K562 (cell line): Measurements from ENCODE around the gene SRRM5. TPM values are rescaled to one million over a fixed set of nuclear protein-coding genes. Genes with fewer than 3 reads are reported as not detected.

Experiments
- ARID1B ChIP-seq: fragments of 450-650 bp; IDR thresholded peaks from 2 replicates; pipeline ENCODE4 v1.6.1; 2016; ENCODE audit warnings: antibody characterized with exemption, mild to moderate bottlenecking, inconsistent platforms
- BRD9 ChIP-seq: fragments of 450-650 bp; IDR thresholded peaks from 2 replicates; pipeline ENCODE4 v1.6.1; 2018; ENCODE audit warnings: low read depth; ENCODE audit not compliant: partially characterized antibody
- CBFA2T2 ChIP-seq: fragments of 450-650 bp; conservative IDR thresholded peaks from 2 replicates; pipeline ENCODE4 v1.6.1; 2017; ENCODE audit warnings: mild to moderate bottlenecking
- CHD2 ChIP-seq: IDR thresholded peaks from 2 replicates; pipeline ENCODE4 v1.6.1; 2011; ENCODE audit warnings: low read depth, low read length
- DPF2 ChIP-seq: fragments of 450-650 bp; IDR thresholded peaks from 2 replicates; pipeline ENCODE4 v1.6.1; 2016
- ETV5 ChIP-seq: sonication (generic); formaldehyde crosslinking; IDR thresholded peaks from 2 replicates; pipeline ENCODE4 v1.4.0; 2020; ENCODE audit warnings: low read depth, mild to moderate bottlenecking, missing genetic modification reagents
- FUS ChIP-seq: fragments of 200-400 bp; formaldehyde crosslinking; optimal IDR thresholded peaks from 2 replicates; pipeline ENCODE3; 2017; ENCODE audit warnings: low read depth, low read length
- HDAC1 ChIP-seq, 2 experiments: fragments of 450-650 bp; IDR thresholded peaks; 2 replicates each; pipeline ENCODE4 v1.6.1; 2016 to 2017; ENCODE audit warnings: inconsistent platforms in 1 of 2, mild to moderate bottlenecking in 1 of 2, moderate library complexity in 1 of 2
- HLTF ChIP-seq: fragments of 450-650 bp; IDR thresholded peaks from 2 replicates; pipeline ENCODE4 v1.6.1; 2016
- KDM1A ChIP-seq, 2 experiments: fragments of 450-650 bp; IDR thresholded peaks; 2 replicates each; pipeline ENCODE4 v1.6.1; 2016; ENCODE audit warnings: mild to moderate bottlenecking in 2 of 2
- MAFG ChIP-seq: fragments of 450-650 bp; conservative IDR thresholded peaks from 2 replicates; pipeline ENCODE4 v1.6.1; 2016; ENCODE audit warnings: missing genetic modification characterization, missing compliant biosample characterization
- MEIS2 ChIP-seq: fragments of 450-650 bp; IDR thresholded peaks from 2 replicates; pipeline ENCODE4 v1.6.1; 2014; ENCODE audit warnings: mild to moderate bottlenecking; ENCODE audit not compliant: partially characterized antibody
- RNF2 ChIP-seq: sonication (generic); IDR thresholded peaks from 2 replicates; pipeline ENCODE4 v1.6.1; 2016
- SMARCA4 ChIP-seq: fragments of 450-650 bp; IDR thresholded peaks from 2 replicates; pipeline ENCODE4 v1.6.1; 2016
- SMARCB1 ChIP-seq: IDR thresholded peaks from 2 replicates; pipeline ENCODE4 v1.6.1; 2011; ENCODE audit warnings: improper control_type of control experiment, low read depth; ENCODE audit not compliant: insufficient read length
- TAL1 ChIP-seq: fragments of 450-650 bp; IDR thresholded peaks from 2 replicates; pipeline ENCODE4 v1.6.1; 2016; ENCODE audit warnings: mild to moderate bottlenecking
- TBL1XR1 ChIP-seq, 2 experiments: IDR thresholded peaks; 2 replicates each; pipeline ENCODE4 v1.6.1; 2012; ENCODE audit warnings: improper control_type of control experiment in 2 of 2, low read length in 2 of 2, mild to moderate bottlenecking in 1 of 2
- TGIF2 ChIP-seq: sonication (generic); formaldehyde crosslinking; IDR thresholded peaks from 2 replicates; pipeline ENCODE4 v1.8.1; 2022; ENCODE audit warnings: mild to moderate bottlenecking, missing genetic modification reagents, moderate library complexity
- ZEB2 ChIP-seq: fragments of 450-650 bp; IDR thresholded peaks from 2 replicates; pipeline ENCODE4 v1.6.1; 2016
- ZNF41 ChIP-seq: fragments of 250-450 bp; sonication (Bioruptor Pico); conservative IDR thresholded peaks from 2 replicates; pipeline ENCODE4 v1.4.0; 2020; ENCODE audit warnings: mild to moderate bottlenecking
- polyA plus RNA-seq, 8 experiments: library from polyadenylated mRNA; depleted of rRNA in 4 of 8; stranded (reverse) in 5 of 8; unstranded in 3 of 8; fragments of >200 nt; fragmentation: Nextera tagmentation in 2 of 8; fragmentation: Illumina TruSeq in 1 of 8; extraction: Ambion mirVana in 2 of 8; extraction: Trizol in 1 of 8; gene quantifications; 2 replicates each; pipeline versions ENCODE4 v1.2.1 to v1.2.3, GENCODE V29; 2011 to 2014; ENCODE audit warnings: inconsistent platforms in 1 of 8, missing spikeins in 1 of 8
- total RNA-seq, 7 experiments: library from RNA; depleted of rRNA in 6 of 7; stranded (reverse); fragments of >200 nt in 6 of 7; fragmentation: Illumina TruSeq in 2 of 7; extraction: Trizol in 2 of 7; gene quantifications; 2 replicates each; pipeline versions ENCODE4 v1.2.1 to v1.2.3, GENCODE V29; 2011 to 2021; ENCODE audit warnings: low replicate concordance in 1 of 7
- TF ChIP-seq, protein P1 (sequence below): fragments of 450-650 bp; formaldehyde crosslinking; IDR thresholded peaks from 2 replicates; pipeline ENCODE4 v1.4.0; 2020; ENCODE audit warnings: mild to moderate bottlenecking, moderate library complexity
- TF ChIP-seq, protein P2 (sequence below): sonication (generic); formaldehyde crosslinking; IDR thresholded peaks from 2 replicates; pipeline ENCODE4 v1.8.1; 2023; ENCODE audit warnings: mild to moderate bottlenecking, missing genetic modification reagents
- TF ChIP-seq, protein P3 (sequence below): fragments of 250-450 bp; sonication (Bioruptor Pico); IDR thresholded peaks from 2 replicates; pipeline ENCODE4 v1.8.0; 2021; ENCODE audit warnings: moderate library complexity, mild to moderate bottlenecking, inconsistent platforms
- TF ChIP-seq, protein P4 (sequence below): fragments of 150-350 bp; IDR thresholded peaks from 2 replicates; pipeline ENCODE4 v1.6.1; 2014; ENCODE audit warnings: low read depth, mild to moderate bottlenecking, low read length, borderline replicate concordance

SRRM5 gene
- total and polyA plus RNA-seq, 9 of the 15 experiments (the other 6 are each of a cell fraction or from before 2014, with no cell fraction given): 0.09 to 0.45 (median 0.18) TPM; not detected in 2

DNA sequence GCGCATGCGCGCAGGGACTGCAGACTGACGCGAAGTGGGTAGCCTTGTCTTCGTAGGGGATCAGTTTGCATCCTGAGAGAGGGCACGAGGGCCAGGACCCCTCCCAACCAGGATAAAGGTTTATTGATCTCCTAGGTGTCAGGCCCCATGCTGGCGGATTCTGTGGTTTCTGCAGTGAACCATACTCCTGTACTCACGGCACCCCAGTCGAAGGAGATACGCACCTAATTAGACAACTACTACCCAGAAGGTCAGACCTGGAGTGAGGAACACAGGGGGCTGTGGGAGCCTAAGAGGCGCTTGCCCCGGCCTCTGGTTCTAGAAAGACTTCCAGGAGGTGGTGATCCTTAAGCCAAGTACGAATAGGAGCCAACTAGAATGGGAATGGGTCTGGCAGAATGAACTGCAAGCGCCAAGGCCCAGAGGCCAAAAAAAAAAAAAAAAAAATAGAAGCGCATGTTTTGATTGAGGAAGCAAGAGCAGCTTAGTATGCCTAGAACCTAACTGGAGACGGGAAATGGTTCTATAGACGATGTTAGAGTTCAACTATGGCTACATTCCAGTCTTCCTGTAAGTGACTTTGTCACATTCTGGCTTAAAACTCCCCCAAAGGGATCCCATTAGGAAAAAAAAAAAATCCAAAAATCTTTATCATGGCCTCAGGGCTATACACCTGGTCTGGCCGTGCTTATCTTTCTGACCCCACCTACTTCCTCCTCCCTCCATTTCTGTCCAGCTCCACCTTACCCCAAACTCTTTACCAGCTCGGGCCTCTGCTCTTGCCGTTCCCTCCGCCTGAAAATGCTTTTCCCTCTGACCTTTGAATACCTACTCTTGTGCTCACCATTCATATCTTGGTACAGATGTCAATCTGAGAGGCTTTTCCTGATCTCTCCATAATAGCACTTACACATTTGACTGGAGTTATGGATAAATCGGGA lies 8.4 kb downstream of the SRRM5 start (continued):
- TF ChIP-seq, protein P1, sequence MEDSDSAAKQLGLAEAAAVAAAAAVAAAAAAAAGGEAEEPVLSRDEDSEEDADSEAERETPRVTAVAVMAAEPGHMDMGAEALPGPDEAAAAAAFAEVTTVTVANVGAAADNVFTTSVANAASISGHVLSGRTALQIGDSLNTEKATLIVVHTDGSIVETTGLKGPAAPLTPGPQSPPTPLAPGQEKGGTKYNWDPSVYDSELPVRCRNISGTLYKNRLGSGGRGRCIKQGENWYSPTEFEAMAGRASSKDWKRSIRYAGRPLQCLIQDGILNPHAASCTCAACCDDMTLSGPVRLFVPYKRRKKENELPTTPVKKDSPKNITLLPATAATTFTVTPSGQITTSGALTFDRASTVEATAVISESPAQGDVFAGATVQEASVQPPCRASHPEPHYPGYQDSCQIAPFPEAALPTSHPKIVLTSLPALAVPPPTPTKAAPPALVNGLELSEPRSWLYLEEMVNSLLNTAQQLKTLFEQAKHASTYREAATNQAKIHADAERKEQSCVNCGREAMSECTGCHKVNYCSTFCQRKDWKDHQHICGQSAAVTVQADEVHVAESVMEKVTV (CRISPR knock-in tag): no peak
- no peak for TF ChIP-seq RNF2
- TF ChIP-seq HLTF: peak; percentile 35; the same call in 1 of the 2 replicates
- TF ChIP-seq ARID1B: peak; percentile 71
- TF ChIP-seq, protein P2, sequence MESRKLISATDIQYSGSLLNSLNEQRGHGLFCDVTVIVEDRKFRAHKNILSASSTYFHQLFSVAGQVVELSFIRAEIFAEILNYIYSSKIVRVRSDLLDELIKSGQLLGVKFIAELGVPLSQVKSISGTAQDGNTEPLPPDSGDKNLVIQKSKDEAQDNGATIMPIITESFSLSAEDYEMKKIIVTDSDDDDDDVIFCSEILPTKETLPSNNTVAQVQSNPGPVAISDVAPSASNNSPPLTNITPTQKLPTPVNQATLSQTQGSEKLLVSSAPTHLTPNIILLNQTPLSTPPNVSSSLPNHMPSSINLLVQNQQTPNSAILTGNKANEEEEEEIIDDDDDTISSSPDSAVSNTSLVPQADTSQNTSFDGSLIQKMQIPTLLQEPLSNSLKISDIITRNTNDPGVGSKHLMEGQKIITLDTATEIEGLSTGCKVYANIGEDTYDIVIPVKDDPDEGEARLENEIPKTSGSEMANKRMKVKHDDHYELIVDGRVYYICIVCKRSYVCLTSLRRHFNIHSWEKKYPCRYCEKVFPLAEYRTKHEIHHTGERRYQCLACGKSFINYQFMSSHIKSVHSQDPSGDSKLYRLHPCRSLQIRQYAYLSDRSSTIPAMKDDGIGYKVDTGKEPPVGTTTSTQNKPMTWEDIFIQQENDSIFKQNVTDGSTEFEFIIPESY: no peak
- TF ChIP-seq HDAC1 (IDR thresholded peaks at IDR 0.05): peak in 1 of 2 experiments; percentile 44; a peak in 1 of 4 replicates
- TF ChIP-seq ZNF41 (CRISPR knock-in tag): no peak
- no peak for TF ChIP-seq MAFG
- peak; percentile 34 to 47; a peak in 3 of 4 replicates for TF ChIP-seq KDM1A (IDR thresholded peaks at IDR 0.05)
- TF ChIP-seq DPF2: peak; percentile 78
- TF ChIP-seq ETV5 (CRISPR knock-in tag): no peak
- TF ChIP-seq MEIS2: peak; percentile 4
- TF ChIP-seq CHD2: no peak
- TF ChIP-seq, protein P3, sequence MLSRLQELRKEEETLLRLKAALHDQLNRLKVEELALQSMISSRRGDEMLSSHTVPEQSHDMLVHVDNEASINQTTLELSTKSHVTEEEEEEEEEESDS (CRISPR knock-in tag): no peak
- TF ChIP-seq, protein P4, sequence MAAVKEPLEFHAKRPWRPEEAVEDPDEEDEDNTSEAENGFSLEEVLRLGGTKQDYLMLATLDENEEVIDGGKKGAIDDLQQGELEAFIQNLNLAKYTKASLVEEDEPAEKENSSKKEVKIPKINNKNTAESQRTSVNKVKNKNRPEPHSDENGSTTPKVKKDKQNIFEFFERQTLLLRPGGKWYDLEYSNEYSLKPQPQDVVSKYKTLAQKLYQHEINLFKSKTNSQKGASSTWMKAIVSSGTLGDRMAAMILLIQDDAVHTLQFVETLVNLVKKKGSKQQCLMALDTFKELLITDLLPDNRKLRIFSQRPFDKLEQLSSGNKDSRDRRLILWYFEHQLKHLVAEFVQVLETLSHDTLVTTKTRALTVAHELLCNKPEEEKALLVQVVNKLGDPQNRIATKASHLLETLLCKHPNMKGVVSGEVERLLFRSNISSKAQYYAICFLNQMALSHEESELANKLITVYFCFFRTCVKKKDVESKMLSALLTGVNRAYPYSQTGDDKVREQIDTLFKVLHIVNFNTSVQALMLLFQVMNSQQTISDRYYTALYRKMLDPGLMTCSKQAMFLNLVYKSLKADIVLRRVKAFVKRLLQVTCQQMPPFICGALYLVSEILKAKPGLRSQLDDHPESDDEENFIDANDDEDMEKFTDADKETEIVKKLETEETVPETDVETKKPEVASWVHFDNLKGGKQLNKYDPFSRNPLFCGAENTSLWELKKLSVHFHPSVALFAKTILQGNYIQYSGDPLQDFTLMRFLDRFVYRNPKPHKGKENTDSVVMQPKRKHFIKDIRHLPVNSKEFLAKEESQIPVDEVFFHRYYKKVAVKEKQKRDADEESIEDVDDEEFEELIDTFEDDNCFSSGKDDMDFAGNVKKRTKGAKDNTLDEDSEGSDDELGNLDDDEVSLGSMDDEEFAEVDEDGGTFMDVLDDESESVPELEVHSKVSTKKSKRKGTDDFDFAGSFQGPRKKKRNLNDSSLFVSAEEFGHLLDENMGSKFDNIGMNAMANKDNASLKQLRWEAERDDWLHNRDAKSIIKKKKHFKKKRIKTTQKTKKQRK: no peak
- TF ChIP-seq TAL1: peak; percentile 74
- TF ChIP-seq SMARCB1: peak; percentile 75
- no peak for TF ChIP-seq FUS
- TF ChIP-seq BRD9: peak; percentile 30
- peak; percentile 56 for TF ChIP-seq CBFA2T2
- peak; percentile 69; the same call in 1 of the 2 replicates for TF ChIP-seq SMARCA4
- peak; percentile 76; the same call in 1 of the 2 replicates for TF ChIP-seq ZEB2
- no peak for TF ChIP-seq TGIF2
- no peak for TF ChIP-seq TBL1XR1 (IDR thresholded peaks at IDR 0.05; ENCODE audit: low read length in 2 of 2)
